Measurements from ENCODE around the gene ZNF879. TPM values are rescaled to one million over a fixed set of nuclear protein-coding genes. Genes with fewer than 3 reads are reported as not detected.

ZNF879 gene
- total RNA-seq, 1 experiment from 2014 or later = not detected

- no peak for TF ChIP-seq ZBTB33 (IDR thresholded peaks at IDR 0.05; ENCODE audit: extremely low read depth, insufficient replicate concordance, low read length)
- no peak for TF ChIP-seq ZFX (IDR thresholded peaks at IDR 0.05)
- TF ChIP-seq POLR2AphosphoS5 (IDR thresholded peaks at IDR 0.05; ENCODE audit: low read depth, low read length) = no peak
- no peak for TF ChIP-seq CBX3 (IDR thresholded peaks at IDR 0.05; ENCODE audit: low read depth)
- TF ChIP-seq SRF (IDR thresholded peaks at IDR 0.05; ENCODE audit: low read depth) = no peak
These were observed 32.1 kb upstream of the ZNF879 start (continued) for GRCh38 chr5:178991190-178992145.

- Histone ChIP-seq H3K9ac (ENCODE audit: low read length) (no peak overlapping the region), H3K27ac (ENCODE audit: low read depth, low read length) (no peak overlapping the region), H3K4me3 (replicated peaks in 1 of 2; ENCODE audit: low read depth in 1 of 2, low read length in 2 of 2) (no peak overlapping the region), H3K79me2 (ENCODE audit: insufficient read depth, low read length) (no peaks in the 10 kb centered on the region), H3K9me3 (ENCODE audit: control insufficient read depth in 1 of 2, insufficient read depth in 1 of 2, low read depth in 1 of 2, low read length in 2 of 2) (peaks cover 0 to 5% of the 10 kb centered on the region in 2 experiments; a peak in 2 of 4 replicates), H3K9me2 (ENCODE audit: insufficient read depth) (no peaks in the 10 kb centered on the region), H3K27me3 (ENCODE audit: insufficient read depth, low read length) (no peaks in the 10 kb centered on the region), H3K4me2 (ENCODE audit: low read length) (no peak overlapping the region), H3K4me1 (ENCODE audit: control insufficient read depth in 1 of 2, insufficient read depth in 2 of 2, low read length in 2 of 2) (no peaks in the 10 kb centered on the region), H2AFZ (ENCODE audit: low read depth, low read length, poor library complexity, severe bottlenecking) (no peak overlapping the region), H4K20me1 (ENCODE audit: insufficient read depth) (no peaks in the 10 kb centered on the region), H3K36me3 (ENCODE audit: control insufficient read depth in 1 of 2, insufficient read depth in 2 of 2, low read length in 2 of 2) (no peaks in the 10 kb centered on the region)
- intact Hi-C loops (cut with micrococcal nuclease) = no loop called here
- POLR2A ChIA-PET = no interaction called here
- DNase-seq (ENCODE audit: low read depth, low spot score) = no peak
- ATAC-seq = no peak
- CTCF ChIA-PET = no interaction called here
- no TSS peak for BruUV-seq (replicated peaks)
- RAD21 ChIA-PET (ENCODE audit: low non-redundant PET in 1 of 2, low total read pairs in 2 of 2, uncharacterized antibody in 2 of 2, unreplicated experiment in 2 of 2) = no interaction called here
- TF ChIP-seq EGR1 (IDR thresholded peaks at IDR 0.05; ENCODE audit: low read depth) (no peak), RAD21 (IDR thresholded peaks at IDR 0.05; ENCODE audit: low read depth) (no peak), YY1 (IDR thresholded peaks at IDR 0.05; ENCODE audit: extremely low read depth, insufficient replicate concordance, low read depth, low read length) (no peak), EZH2 (IDR thresholded peaks at IDR 0.05) (no peak), CBX3 (IDR thresholded peaks at IDR 0.05; ENCODE audit: low read depth) (no peak), SIN3A (IDR thresholded peaks at IDR 0.05; ENCODE audit: low read depth) (no peak), ZFX (IDR thresholded peaks at IDR 0.05) (no peak), FOSL1 (IDR thresholded peaks at IDR 0.05; ENCODE audit: low read depth) (no peak), SRF (IDR thresholded peaks at IDR 0.05; ENCODE audit: low read depth) (no peak)
- TF ChIP-seq, protein P1, sequence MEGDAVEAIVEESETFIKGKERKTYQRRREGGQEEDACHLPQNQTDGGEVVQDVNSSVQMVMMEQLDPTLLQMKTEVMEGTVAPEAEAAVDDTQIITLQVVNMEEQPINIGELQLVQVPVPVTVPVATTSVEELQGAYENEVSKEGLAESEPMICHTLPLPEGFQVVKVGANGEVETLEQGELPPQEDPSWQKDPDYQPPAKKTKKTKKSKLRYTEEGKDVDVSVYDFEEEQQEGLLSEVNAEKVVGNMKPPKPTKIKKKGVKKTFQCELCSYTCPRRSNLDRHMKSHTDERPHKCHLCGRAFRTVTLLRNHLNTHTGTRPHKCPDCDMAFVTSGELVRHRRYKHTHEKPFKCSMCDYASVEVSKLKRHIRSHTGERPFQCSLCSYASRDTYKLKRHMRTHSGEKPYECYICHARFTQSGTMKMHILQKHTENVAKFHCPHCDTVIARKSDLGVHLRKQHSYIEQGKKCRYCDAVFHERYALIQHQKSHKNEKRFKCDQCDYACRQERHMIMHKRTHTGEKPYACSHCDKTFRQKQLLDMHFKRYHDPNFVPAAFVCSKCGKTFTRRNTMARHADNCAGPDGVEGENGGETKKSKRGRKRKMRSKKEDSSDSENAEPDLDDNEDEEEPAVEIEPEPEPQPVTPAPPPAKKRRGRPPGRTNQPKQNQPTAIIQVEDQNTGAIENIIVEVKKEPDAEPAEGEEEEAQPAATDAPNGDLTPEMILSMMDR (IDR thresholded peaks at IDR 0.05 in 2 of 3, conservative IDR thresholded peaks at IDR 0.05 in 1 of 3; ENCODE audit: borderline replicate concordance in 1 of 3, insufficient read depth in 1 of 3, low read depth in 2 of 3, low read length in 2 of 3) = no peak
- TF ChIP-seq, protein P2, sequence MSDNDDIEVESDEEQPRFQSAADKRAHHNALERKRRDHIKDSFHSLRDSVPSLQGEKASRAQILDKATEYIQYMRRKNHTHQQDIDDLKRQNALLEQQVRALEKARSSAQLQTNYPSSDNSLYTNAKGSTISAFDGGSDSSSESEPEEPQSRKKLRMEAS (IDR thresholded peaks at IDR 0.05) = no peak
- TF ChIP-seq, protein P3, sequence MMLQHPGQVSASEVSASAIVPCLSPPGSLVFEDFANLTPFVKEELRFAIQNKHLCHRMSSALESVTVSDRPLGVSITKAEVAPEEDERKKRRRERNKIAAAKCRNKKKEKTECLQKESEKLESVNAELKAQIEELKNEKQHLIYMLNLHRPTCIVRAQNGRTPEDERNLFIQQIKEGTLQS (IDR thresholded peaks at IDR 0.05) = no peak
- TF ChIP-seq, protein P4, sequence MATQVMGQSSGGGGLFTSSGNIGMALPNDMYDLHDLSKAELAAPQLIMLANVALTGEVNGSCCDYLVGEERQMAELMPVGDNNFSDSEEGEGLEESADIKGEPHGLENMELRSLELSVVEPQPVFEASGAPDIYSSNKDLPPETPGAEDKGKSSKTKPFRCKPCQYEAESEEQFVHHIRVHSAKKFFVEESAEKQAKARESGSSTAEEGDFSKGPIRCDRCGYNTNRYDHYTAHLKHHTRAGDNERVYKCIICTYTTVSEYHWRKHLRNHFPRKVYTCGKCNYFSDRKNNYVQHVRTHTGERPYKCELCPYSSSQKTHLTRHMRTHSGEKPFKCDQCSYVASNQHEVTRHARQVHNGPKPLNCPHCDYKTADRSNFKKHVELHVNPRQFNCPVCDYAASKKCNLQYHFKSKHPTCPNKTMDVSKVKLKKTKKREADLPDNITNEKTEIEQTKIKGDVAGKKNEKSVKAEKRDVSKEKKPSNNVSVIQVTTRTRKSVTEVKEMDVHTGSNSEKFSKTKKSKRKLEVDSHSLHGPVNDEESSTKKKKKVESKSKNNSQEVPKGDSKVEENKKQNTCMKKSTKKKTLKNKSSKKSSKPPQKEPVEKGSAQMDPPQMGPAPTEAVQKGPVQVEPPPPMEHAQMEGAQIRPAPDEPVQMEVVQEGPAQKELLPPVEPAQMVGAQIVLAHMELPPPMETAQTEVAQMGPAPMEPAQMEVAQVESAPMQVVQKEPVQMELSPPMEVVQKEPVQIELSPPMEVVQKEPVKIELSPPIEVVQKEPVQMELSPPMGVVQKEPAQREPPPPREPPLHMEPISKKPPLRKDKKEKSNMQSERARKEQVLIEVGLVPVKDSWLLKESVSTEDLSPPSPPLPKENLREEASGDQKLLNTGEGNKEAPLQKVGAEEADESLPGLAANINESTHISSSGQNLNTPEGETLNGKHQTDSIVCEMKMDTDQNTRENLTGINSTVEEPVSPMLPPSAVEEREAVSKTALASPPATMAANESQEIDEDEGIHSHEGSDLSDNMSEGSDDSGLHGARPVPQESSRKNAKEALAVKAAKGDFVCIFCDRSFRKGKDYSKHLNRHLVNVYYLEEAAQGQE (IDR thresholded peaks at IDR 0.05; ENCODE audit: low read depth) = no peak
These were observed 31.2 kb upstream of the ZNF879 start for GRCh38 chr5:178992291-178992895.
